AG10803 (cell line): Measurements from ENCODE around the gene STK17A.
"Not testable (repeated sequence)": the region's sequence is repeated elsewhere in the genome, so short reads cannot be mapped to it uniquely, and the experiment has no call there.

ENCODE experiments used
- DNase-seq: peaks from one replicate; pipeline ENCODE4 v3.0.0; 2010; ENCODE audit warnings: low read depth
- H3K4me3 ChIP-seq: 2 replicates; pipeline ENCODE4 v1.5.1; 2011; ENCODE audit warnings: mild to moderate bottlenecking, low read length, control low read depth
- CTCF ChIP-seq: conservative IDR thresholded peaks from 2 replicates; pipeline ENCODE4 v1.5.1; 2011; ENCODE audit warnings: mild to moderate bottlenecking, low read length, control low read depth, inconsistent platforms

Gene STK17A

GRCh38 chr7:43576241-43576640 lies 6.7 kb upstream of the STK17A start:
- no peak for TF ChIP-seq CTCF
- DNase-seq, result no peak
- no peak overlapping the region for H3K4me3 ChIP-seq

- no peak overlapping the region for H3K4me3 ChIP-seq
- TF ChIP-seq CTCF, result no peak
- DNase-seq, result peak; percentile 27
Observed at GRCh38 chr7:43577485-43577951, 5.4 kb upstream of the STK17A start.

GRCh38 chr7:43583424-43584194 lies 701 bp downstream of the STK17A start:
- peak; percentile 58 for DNase-seq
- peak overlapping the region; percentile 79 for H3K4me3 ChIP-seq
- peak; percentile 16 for TF ChIP-seq CTCF

GRCh38 chr7:43584195-43584586 lies 1.3 kb downstream of the STK17A start:
- 0 out of 2 replicates have a peak, but pooled peaks have one; percentile 10 for TF ChIP-seq CTCF
- peak overlapping the region; percentile 79 for H3K4me3 ChIP-seq
- peak; percentile 88 for DNase-seq

- peak overlapping the region; percentile 79 for H3K4me3 ChIP-seq
- not testable (repeated sequence) for DNase-seq
Observed at GRCh38 chr7:43584733-43585132, 1.8 kb downstream of the STK17A start.

GRCh38 chr7:43585562-43585961 lies 2.7 kb downstream of the STK17A start:
- no peak overlapping the region for H3K4me3 ChIP-seq
- TF ChIP-seq CTCF, result no peak
- peak; percentile 81 for DNase-seq

GRCh38 chr7:43586251-43586900 lies 3.5 kb downstream of the STK17A start:
- H3K4me3 ChIP-seq, result no peak overlapping the region
- peak; percentile 51 for DNase-seq
- TF ChIP-seq CTCF, result no peak
